GM23338 (cell line): Measurements from ENCODE around the gene USP16. TPM values are rescaled to one million over a fixed set of nuclear protein-coding genes. Genes with fewer than 3 reads are reported as not detected.

ENCODE experiments used
- ATAC-seq: fragments of 200-7000 bp; cut with Tn5 transposase; 3 replicates; pipeline ENCODE4 v1.9.1; 2020
- DNase-seq: peaks from one replicate; pipeline ENCODE4 v3.0.0-alpha.2; 2015; ENCODE audit warnings: low spot score
- H2AFZ ChIP-seq: fragments of 200-600 bp; sonication (generic); 2 replicates; pipeline ENCODE4 v1.8.0; 2016; ENCODE audit warnings: antibody characterized with exemption, mild to moderate bottlenecking, moderate library complexity
- H3F3A ChIP-seq: fragments of 200-600 bp; sonication (generic); replicated peaks from 2 replicates; pipeline ENCODE4 v1.8.0; 2017; ENCODE audit warnings: antibody characterized with exemption, mixed run types, low read depth
- H3K27ac ChIP-seq: fragments of 200-600 bp; sonication (generic); 2 replicates; pipeline ENCODE4 v1.6.1; 2016; ENCODE audit warnings: low read depth
- H3K27me3 ChIP-seq: fragments of 200-600 bp; sonication (generic); 2 replicates; pipeline ENCODE4 v1.8.0; 2016; ENCODE audit warnings: mild to moderate bottlenecking, mixed run types, moderate library complexity; ENCODE audit not compliant: insufficient read depth
- H3K36me3 ChIP-seq: fragments of 200-600 bp; sonication (generic); 2 replicates; pipeline ENCODE4 v1.8.0; 2016; ENCODE audit warnings: mild to moderate bottlenecking; ENCODE audit not compliant: insufficient read depth
- H3K4me1 ChIP-seq: fragments of 200-600 bp; sonication (generic); 2 replicates; pipeline ENCODE4 v1.8.0; 2016; ENCODE audit warnings: mild to moderate bottlenecking, moderate library complexity; ENCODE audit not compliant: insufficient read depth
- H3K4me2 ChIP-seq: fragments of 200-600 bp; sonication (generic); 2 replicates; pipeline ENCODE4 v1.7.1; 2017; ENCODE audit warnings: mixed run types
- H3K4me3 ChIP-seq: fragments of 200-600 bp; sonication (generic); 2 replicates; pipeline ENCODE4 v1.6.1; 2016; ENCODE audit warnings: mixed run types
- H3K79me2 ChIP-seq: fragments of 200-600 bp; sonication (generic); replicated peaks from 2 replicates; pipeline ENCODE4 v1.8.0; 2017; ENCODE audit warnings: mild to moderate bottlenecking; ENCODE audit not compliant: insufficient read depth
- H3K9me2 ChIP-seq: fragments of 200-600 bp; sonication (generic); 2 replicates; pipeline ENCODE4 v1.8.0; 2017; ENCODE audit not compliant: insufficient read depth
- H4K20me1 ChIP-seq: fragments of 200-600 bp; sonication (generic); replicated peaks from 2 replicates; pipeline ENCODE4 v1.8.0; 2017; ENCODE audit warnings: mild to moderate bottlenecking; ENCODE audit not compliant: insufficient read depth
- H3K27ac Mint-ChIP-seq: 2 replicates; pipeline ENCODE4 v1.8.0; 2020; ENCODE audit warnings: inconsistent platforms, mild to moderate bottlenecking, moderate library complexity, mixed read lengths
- H3K27me3 Mint-ChIP-seq: 3 replicates; pipeline ENCODE4 v1.8.0; 2022; ENCODE audit warnings: low read depth, mild to moderate bottlenecking, moderate library complexity, mixed read lengths, inconsistent platforms; ENCODE audit not compliant: insufficient read depth, poor library complexity
- H3K36me3 Mint-ChIP-seq: 3 replicates; pipeline ENCODE4 v1.8.0; 2021; ENCODE audit warnings: low read depth, mild to moderate bottlenecking, inconsistent platforms, moderate library complexity, mixed read lengths
- H3K4me1 Mint-ChIP-seq: 3 replicates; pipeline ENCODE4 v1.8.0; 2020; ENCODE audit warnings: mild to moderate bottlenecking, inconsistent platforms, mixed read lengths
- H3K4me3 Mint-ChIP-seq: 3 replicates; pipeline ENCODE4 v1.8.0; 2021; ENCODE audit warnings: moderate library complexity, mild to moderate bottlenecking, inconsistent platforms, mixed read lengths
- H3K9me3 Mint-ChIP-seq: 3 replicates; pipeline ENCODE4 v1.8.0; 2020; ENCODE audit warnings: moderate library complexity, mild to moderate bottlenecking, inconsistent platforms, mixed read lengths
- CREB1 ChIP-seq: fragments of 250-450 bp; sonication (Bioruptor Pico); IDR thresholded peaks from 2 replicates; pipeline ENCODE4 v1.5.0; 2020; ENCODE audit warnings: low read depth, mild to moderate bottlenecking, moderate library complexity
- CTCF ChIP-seq, 2 experiments: fragments of 200-600 bp in 1 of 2; sonication (generic) in 1 of 2; conservative IDR thresholded peaks; 2 replicates each; pipeline versions ENCODE4 v1.5.1 to v1.6.1; 2016 to 2017; ENCODE audit warnings: antibody characterized with exemption in 2 of 2, low read depth in 2 of 2, mild to moderate bottlenecking in 2 of 2, moderate library complexity in 1 of 2
- ETS1 ChIP-seq: IDR thresholded peaks from 2 replicates; pipeline ENCODE4 v1.6.1; 2016; ENCODE audit warnings: antibody characterized with exemption
- EZH2 ChIP-seq: fragments of 200-600 bp; sonication (generic); IDR thresholded peaks from one replicate; pipeline ENCODE4 v1.8.0; 2017; ENCODE audit warnings: antibody characterized with exemption, mild to moderate bottlenecking, low read depth; ENCODE audit not compliant: unreplicated experiment
- EZH2phosphoT487 ChIP-seq: fragments of 200-600 bp; sonication (generic); IDR thresholded peaks from one replicate; pipeline ENCODE4 v1.8.1; 2018; ENCODE audit warnings: antibody characterized with exemption; ENCODE audit not compliant: unreplicated experiment
- JUNB ChIP-seq: IDR thresholded peaks from one replicate; pipeline ENCODE4 v1.6.1; 2016; ENCODE audit warnings: antibody characterized with exemption; ENCODE audit not compliant: unreplicated experiment
- NANOG ChIP-seq: IDR thresholded peaks from 2 replicates; pipeline ENCODE4 v1.6.1; 2016; ENCODE audit warnings: antibody characterized with exemption, borderline replicate concordance
- POLR2AphosphoS5 ChIP-seq: IDR thresholded peaks from 2 replicates; pipeline ENCODE4 v1.6.1; 2016; ENCODE audit warnings: antibody characterized with exemption, low read depth
- REST ChIP-seq: IDR thresholded peaks from one replicate; pipeline ENCODE4 v1.6.1; 2018; ENCODE audit warnings: antibody characterized with exemption; ENCODE audit not compliant: unreplicated experiment
- STAT1 ChIP-seq: IDR thresholded peaks from one replicate; pipeline ENCODE4 v1.6.1; 2016; ENCODE audit warnings: antibody characterized with exemption; ENCODE audit not compliant: unreplicated experiment
- ZNF114 ChIP-seq: fragments of 250-450 bp; sonication (Bioruptor Pico); IDR thresholded peaks from 2 replicates; pipeline ENCODE4 v1.5.0; 2020; ENCODE audit warnings: mild to moderate bottlenecking, moderate library complexity
- ZNF331 ChIP-seq: fragments of 250-450 bp; sonication (Bioruptor Pico); IDR thresholded peaks from 2 replicates; pipeline ENCODE4 v1.5.0; 2020; ENCODE audit warnings: low read depth, mild to moderate bottlenecking, moderate library complexity
- polyA plus RNA-seq: library from polyadenylated mRNA; unstranded; fragments of >200 nt; fragmentation: Nextera tagmentation; extraction: Ambion mirVana; gene quantifications from 2 replicates; pipeline ENCODE4 v1.2.1, GENCODE V29; 2016
- total RNA-seq: library from RNA; depleted of rRNA; stranded (reverse); fragments of >200 nt; shearing (Covaris generic); gene quantifications from 2 replicates; pipeline ENCODE4 v1.2.3, GENCODE V29; 2014

The USP16 gene
- total and polyA plus RNA-seq, 2 experiments from 2014 or later, result 19.7 to 70.4 TPM

GRCh38 chr21:28991861-28992525 lies 32.5 kb upstream of the USP16 start (continued):
- no peak for TF ChIP-seq EZH2phosphoT487

- Histone ChIP-seq H3K79me2 (peaks cover 45% of the 10 kb centered on the region), H3K4me1 (peaks cover 13% of the 10 kb centered on the region), H3K27ac (peak within 1 kb of the TSS; percentile 91), H4K20me1 (peaks cover 4% of the 10 kb centered on the region; the same call in 1 of the 2 replicates), H3K36me3 (no peaks in the 10 kb centered on the region), H3K9me2 (no peaks in the 10 kb centered on the region), H3K4me3 (peak within 1 kb of the TSS; percentile 64), H3F3A (no peaks in the 10 kb centered on the region), H2AFZ (peak within 1 kb of the TSS; percentile 94), H3K4me2 (peak within 1 kb of the TSS; percentile 90), H3K27me3 (no peaks in the 10 kb centered on the region)
- peaks cover 8% of the 10 kb centered on the region for H3K27me3 Mint-ChIP-seq
- peak within 1 kb of the TSS; percentile 99 for H3K27ac Mint-ChIP-seq
- H3K36me3 Mint-ChIP-seq, result no peaks in the 10 kb centered on the region
- peak within 1 kb of the TSS; percentile 95 for H3K4me3 Mint-ChIP-seq
- ATAC-seq (peak; percentile 98), DNase-seq (peak; percentile 99)
- TF ChIP-seq POLR2AphosphoS5 (peak; percentile 82; the same call in 1 of the 2 replicates), ZNF114 (CRISPR knock-in tag) (no peak), ETS1 (peak; percentile 83), CREB1 (CRISPR knock-in tag) (peak; percentile 95)
- H3K4me1 Mint-ChIP-seq, result peaks cover 10% of the 10 kb centered on the region; the same call in 2 of the 3 replicates
- H3K9me3 Mint-ChIP-seq, result no peaks in the 10 kb centered on the region
Measured at GRCh38 chr21:28992526-28993292, 31.8 kb upstream of the USP16 start, which contains the start of gene LTN1. Gene LTN1 (minus strand): TSS chr21:28992877. CDS start chr21:28992805, 72 bp downstream.

GRCh38 chr21:28993293-28993629 lies 31.2 kb upstream of the USP16 start:
- Histone ChIP-seq H3F3A (no peaks in the 10 kb centered on the region), H3K27ac (peak overlapping the region; percentile 91), H3K4me2 (peak overlapping the region; percentile 58), H3K27me3 (no peaks in the 10 kb centered on the region), H3K9me2 (no peaks in the 10 kb centered on the region), H2AFZ (peak overlapping the region; percentile 94; the same call in 1 of the 2 replicates), H4K20me1 (peaks cover 4% of the 10 kb centered on the region; the same call in 1 of the 2 replicates), H3K79me2 (peaks cover 41% of the 10 kb centered on the region), H3K4me3 (peak overlapping the region; percentile 39), H3K36me3 (no peaks in the 10 kb centered on the region), H3K4me1 (peaks cover 13% of the 10 kb centered on the region)
- ATAC-seq, result no peak
- no peaks in the 10 kb centered on the region for H3K36me3 Mint-ChIP-seq
- H3K9me3 Mint-ChIP-seq, result no peaks in the 10 kb centered on the region
- peak overlapping the region; percentile 95 for H3K4me3 Mint-ChIP-seq
- no peak for DNase-seq
- TF ChIP-seq CTCF (conservative IDR thresholded peaks at IDR 0.05; ENCODE audit: low read depth in 2 of 2) (no peak), ETS1 (no peak), JUNB (no peak), EZH2 (no peak), STAT1 (no peak), CREB1 (CRISPR knock-in tag) (no peak), POLR2AphosphoS5 (no peak), EZH2phosphoT487 (no peak), ZNF331 (CRISPR knock-in tag) (no peak), REST (no peak), NANOG (no peak), ZNF114 (CRISPR knock-in tag) (no peak)
- peaks cover 10% of the 10 kb centered on the region; the same call in 2 of the 3 replicates for H3K4me1 Mint-ChIP-seq
- H3K27ac Mint-ChIP-seq, result peak overlapping the region; percentile 99
- peaks cover 9% of the 10 kb centered on the region for H3K27me3 Mint-ChIP-seq
